Esophagus squamous epithelium (tissue), 4 donors: ENCODE measurements around the gene DEFB124.

Source experiments
- POLR2A ChIP-seq, 4 donors: fragments of 450-650 bp; IDR thresholded peaks; one replicate each; pipeline ENCODE4 v1.6.1; 2017; ENCODE audit warnings: antibody characterized with exemption in 4 of 4, mild to moderate bottlenecking in 4 of 4, moderate library complexity in 3 of 4
- TF ChIP-seq, protein P1 (sequence below), 6 experiments: fragments of 450-650 bp in 4 of 6; fragments of 200-600 bp in 2 of 6; sonication (generic) in 2 of 6; IDR thresholded peaks; one replicate each; pipeline ENCODE4 v1.5.1; 2016 to 2019; ENCODE audit warnings: antibody characterized with exemption in 6 of 6, mild to moderate bottlenecking in 4 of 6, moderate library complexity in 4 of 6

DNA sequence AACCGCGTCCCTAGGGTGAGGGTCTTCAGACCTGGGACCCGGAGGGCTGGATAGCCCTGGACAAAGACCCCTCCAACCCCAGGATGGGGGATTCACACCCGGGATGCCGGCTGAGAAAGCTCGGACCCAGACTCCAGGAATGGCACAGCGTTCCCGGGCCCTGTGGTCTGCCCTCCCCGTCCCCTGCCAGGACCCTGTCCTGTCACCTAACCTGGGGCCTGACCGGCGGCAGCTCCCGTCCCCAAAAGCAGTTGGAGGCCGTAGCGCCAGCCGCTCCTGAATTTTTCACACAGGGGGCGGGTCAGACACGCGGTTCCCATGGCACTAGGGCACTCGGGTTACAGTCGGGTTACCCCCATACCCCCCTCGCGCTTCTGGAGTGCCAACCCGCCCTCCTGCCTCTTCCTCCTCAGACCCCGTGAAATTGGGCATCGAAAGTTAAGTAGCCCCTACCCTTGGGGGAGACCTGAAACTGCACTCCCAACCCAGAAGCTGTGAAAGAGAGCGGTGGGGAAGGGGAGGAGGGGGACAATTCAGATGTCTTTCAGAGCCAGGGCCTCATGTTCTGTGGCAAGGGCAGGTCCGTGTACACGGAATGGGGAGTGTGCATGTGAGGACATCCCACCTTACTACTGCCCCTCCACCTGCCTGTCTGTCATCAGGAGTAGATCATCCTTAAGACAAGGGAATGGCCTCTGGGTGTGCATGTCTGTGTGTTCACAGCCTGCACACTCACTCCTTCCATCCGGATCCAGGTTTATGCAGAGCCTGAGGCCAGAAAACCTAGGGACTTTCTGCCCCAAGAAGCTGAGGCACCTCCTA is 756 bp upstream of the DEFB124 start:
- TF ChIP-seq, protein P1, sequence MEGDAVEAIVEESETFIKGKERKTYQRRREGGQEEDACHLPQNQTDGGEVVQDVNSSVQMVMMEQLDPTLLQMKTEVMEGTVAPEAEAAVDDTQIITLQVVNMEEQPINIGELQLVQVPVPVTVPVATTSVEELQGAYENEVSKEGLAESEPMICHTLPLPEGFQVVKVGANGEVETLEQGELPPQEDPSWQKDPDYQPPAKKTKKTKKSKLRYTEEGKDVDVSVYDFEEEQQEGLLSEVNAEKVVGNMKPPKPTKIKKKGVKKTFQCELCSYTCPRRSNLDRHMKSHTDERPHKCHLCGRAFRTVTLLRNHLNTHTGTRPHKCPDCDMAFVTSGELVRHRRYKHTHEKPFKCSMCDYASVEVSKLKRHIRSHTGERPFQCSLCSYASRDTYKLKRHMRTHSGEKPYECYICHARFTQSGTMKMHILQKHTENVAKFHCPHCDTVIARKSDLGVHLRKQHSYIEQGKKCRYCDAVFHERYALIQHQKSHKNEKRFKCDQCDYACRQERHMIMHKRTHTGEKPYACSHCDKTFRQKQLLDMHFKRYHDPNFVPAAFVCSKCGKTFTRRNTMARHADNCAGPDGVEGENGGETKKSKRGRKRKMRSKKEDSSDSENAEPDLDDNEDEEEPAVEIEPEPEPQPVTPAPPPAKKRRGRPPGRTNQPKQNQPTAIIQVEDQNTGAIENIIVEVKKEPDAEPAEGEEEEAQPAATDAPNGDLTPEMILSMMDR (IDR thresholded peaks at IDR 0.05) = no peak
- no peak for TF ChIP-seq POLR2A (IDR thresholded peaks at IDR 0.05)
